WTC11 (cell line): Measurements from ENCODE around the gene MAGEB5. TPM values are rescaled to one million over a fixed set of nuclear protein-coding genes. Genes with fewer than 3 reads are reported as not detected.

Experiments used
- ATAC-seq: fragments of 200-7000 bp; cut with Tn5 transposase; 2 replicates; pipeline ENCODE4 v1.10.0; 2021; ENCODE audit warnings: mild to moderate bottlenecking, moderate library complexity
- Bru-seq: library from RNA; stranded (reverse); fragments of 400-500 nt; gene quantifications from one replicate; lab custom pipeline; 2021; lab: Mats Ljungman, UMichigan
- CTCF ChIA-PET: fragments of 300-600 bp; sonication (Branson Sonifier 250); formaldehyde crosslinking; loops from one replicate; lab custom pipeline; 2021; ENCODE audit warnings: antibody characterized with exemption; lab: Charles Lee
- POLR2A ChIA-PET: fragments of 350-600 bp; sonication (Branson Sonifier 250); formaldehyde crosslinking; loops from one replicate; lab custom pipeline; 2021; ENCODE audit warnings: antibody characterized with exemption; lab: Charles Lee
- DNase-seq: peaks from one replicate; pipeline ENCODE4 v3.0.0; 2021; ENCODE audit warnings: low spot score
- H3K27ac Mint-ChIP-seq: 2 replicates; pipeline ENCODE4 v1.8.0; 2021; ENCODE audit warnings: mixed read lengths
- H3K27me3 Mint-ChIP-seq: 2 replicates; pipeline ENCODE4 v1.8.0; 2021; ENCODE audit warnings: low read depth, mild to moderate bottlenecking, moderate library complexity, mixed read lengths
- H3K36me3 Mint-ChIP-seq: 2 replicates; pipeline ENCODE4 v1.8.0; 2021; ENCODE audit warnings: mixed read lengths
- H3K4me1 Mint-ChIP-seq: 2 replicates; pipeline ENCODE4 v1.8.0; 2022; ENCODE audit warnings: mixed read lengths
- H3K4me3 Mint-ChIP-seq: 2 replicates; pipeline ENCODE4 v1.8.0; 2021; ENCODE audit warnings: mild to moderate bottlenecking, moderate library complexity, mixed read lengths
- H3K9me3 Mint-ChIP-seq: 2 replicates; pipeline ENCODE4 v1.8.0; 2021; ENCODE audit warnings: mixed read lengths
- AR ChIP-seq: fragments of 250-450 bp; sonication (Bioruptor Pico); IDR thresholded peaks from 2 replicates; pipeline ENCODE4 v1.9.0; 2021; ENCODE audit warnings: mild to moderate bottlenecking
- ARID4B ChIP-seq: sonication (generic); formaldehyde crosslinking; IDR thresholded peaks from 2 replicates; pipeline ENCODE4 v1.8.0; 2023; ENCODE audit warnings: missing genetic modification reagents, mild to moderate bottlenecking, borderline replicate concordance
- ATF2 ChIP-seq: sonication (generic); formaldehyde crosslinking; IDR thresholded peaks from 2 replicates; pipeline ENCODE4 v1.8.1; 2022; ENCODE audit warnings: low read depth, missing genetic modification reagents, borderline replicate concordance
- ATF3 ChIP-seq: sonication (generic); formaldehyde crosslinking; conservative IDR thresholded peaks from 2 replicates; pipeline ENCODE4 v1.8.1; 2022; ENCODE audit warnings: mild to moderate bottlenecking, missing genetic modification reagents
- ATF6 ChIP-seq: sonication (generic); formaldehyde crosslinking; IDR thresholded peaks from 2 replicates; pipeline ENCODE4 v1.8.1; 2023; ENCODE audit warnings: mild to moderate bottlenecking, missing genetic modification reagents
- CREM ChIP-seq: sonication (generic); formaldehyde crosslinking; IDR thresholded peaks from 2 replicates; pipeline ENCODE4 v1.8.1; 2022; ENCODE audit warnings: mild to moderate bottlenecking, missing genetic modification reagents, moderate library complexity
- ERG ChIP-seq: fragments of 250-450 bp; sonication (Bioruptor Pico); IDR thresholded peaks from 2 replicates; pipeline ENCODE4 v1.8.0; 2021; ENCODE audit warnings: mild to moderate bottlenecking
- JUN ChIP-seq: sonication (generic); formaldehyde crosslinking; IDR thresholded peaks from 2 replicates; pipeline ENCODE4 v1.8.0; 2023; ENCODE audit warnings: mild to moderate bottlenecking, missing genetic modification reagents
- MAX ChIP-seq: sonication (generic); formaldehyde crosslinking; IDR thresholded peaks from 2 replicates; pipeline ENCODE4 v1.8.0; 2022; ENCODE audit warnings: mild to moderate bottlenecking, missing genetic modification reagents
- MXD4 ChIP-seq: fragments of 250-450 bp; sonication (Bioruptor Pico); IDR thresholded peaks from 2 replicates; pipeline ENCODE4 v1.8.0; 2021; ENCODE audit warnings: mild to moderate bottlenecking, moderate library complexity, borderline replicate concordance
- NFE2L1 ChIP-seq: sonication (generic); formaldehyde crosslinking; IDR thresholded peaks from 2 replicates; pipeline ENCODE4 v1.8.1; 2023; ENCODE audit warnings: missing genetic modification reagents
- SMAD3 ChIP-seq: sonication (generic); formaldehyde crosslinking; IDR thresholded peaks from 2 replicates; pipeline ENCODE4 v1.8.0; 2022; ENCODE audit warnings: missing genetic modification reagents, mild to moderate bottlenecking, borderline replicate concordance
- TEAD4 ChIP-seq: sonication (generic); formaldehyde crosslinking; IDR thresholded peaks from 2 replicates; pipeline ENCODE4 v1.8.0; 2022; ENCODE audit warnings: mild to moderate bottlenecking, missing genetic modification reagents
- ZNF263 ChIP-seq: sonication (generic); formaldehyde crosslinking; IDR thresholded peaks from 2 replicates; pipeline ENCODE4 v1.8.1; 2022; ENCODE audit warnings: low read depth, mild to moderate bottlenecking, moderate library complexity, missing genetic modification reagents
- ZNF317 ChIP-seq: sonication (generic); formaldehyde crosslinking; IDR thresholded peaks from 2 replicates; pipeline ENCODE4 v1.8.1; 2023; ENCODE audit warnings: low read depth, mild to moderate bottlenecking, moderate library complexity, missing genetic modification reagents, borderline replicate concordance
- ZNF416 ChIP-seq: fragments of 250-450 bp; sonication (Bioruptor Pico); IDR thresholded peaks from 2 replicates; pipeline ENCODE4 v1.9.0; 2021; ENCODE audit warnings: mild to moderate bottlenecking, inconsistent platforms
- ZNF423 ChIP-seq: fragments of 250-450 bp; sonication (Bioruptor Pico); IDR thresholded peaks from 2 replicates; pipeline ENCODE4 v2.1.2; 2022; ENCODE audit warnings: mild to moderate bottlenecking, moderate library complexity
- ZNF532 ChIP-seq: fragments of 250-450 bp; sonication (Bioruptor Pico); IDR thresholded peaks from 2 replicates; pipeline ENCODE4 v1.9.0; 2021; ENCODE audit warnings: mild to moderate bottlenecking, borderline replicate concordance
- ZSCAN18 ChIP-seq: fragments of 250-450 bp; sonication (Bioruptor Pico); IDR thresholded peaks from 2 replicates; pipeline ENCODE4 v2.1.2; 2022; ENCODE audit warnings: mild to moderate bottlenecking, moderate library complexity
- long read RNA-seq, 3 experiments: library from RNA in 1 of 3; library from capped mRNA in 1 of 3; library from polyadenylated mRNA in 1 of 3; unstranded in 2 of 3; stranded (forward) in 1 of 3; transcript quantifications; one replicate each; pipeline ENCODE4 v2.0.0, GENCODE V29; 2021
- total RNA-seq: library from RNA; stranded (reverse); gene quantifications from 3 replicates; pipeline ENCODE4 v1.2.3, GENCODE V29; 2021

The MAGEB5 gene
- not detected in 3 replicates for total RNA-seq
- Bru-seq, nascent RNA: not detected
- long read RNA-seq, experiment 1: 0 reads
- long read RNA-seq, experiment 2: 0 reads
- long read RNA-seq, experiment 3: 0 reads

GRCh38 chrX:26215869-26216268, at the start of gene MAGEB5:
Gene MAGEB5, plus strand, starts transcription at chrX:26216169. Its CDS starts 1,133 bp downstream, at chrX:26217302.
- TF ChIP-seq ATF6 (CRISPR knock-in tag) (no peak), TEAD4 (no peak), NFE2L1 (CRISPR knock-in tag) (no peak), SMAD3 (CRISPR knock-in tag) (no peak), MAX (CRISPR knock-in tag) (no peak), JUN (CRISPR knock-in tag) (no peak), ZNF263 (no peak), ATF3 (no peak), ZNF423 (CRISPR knock-in tag) (no peak), MXD4 (CRISPR knock-in tag) (no peak), ATF2 (CRISPR knock-in tag) (no peak), ARID4B (CRISPR knock-in tag) (no peak), ZSCAN18 (no peak), ZNF416 (CRISPR knock-in tag) (no peak), ZNF317 (CRISPR knock-in tag) (no peak), ZNF532 (CRISPR knock-in tag) (no peak), AR (no peak), ERG (CRISPR knock-in tag) (no peak), CREM (CRISPR knock-in tag) (no peak)
- ATAC-seq (no peak), DNase-seq (no peak)
- H3K4me1 Mint-ChIP-seq: no peaks in the 10 kb centered on the region
- H3K9me3 Mint-ChIP-seq: no peaks in the 10 kb centered on the region
- no peaks in the 10 kb centered on the region for H3K27me3 Mint-ChIP-seq
- ChIA-PET POLR2A (no interaction called here), CTCF (no interaction called here)
- H3K27ac Mint-ChIP-seq: no peak within 1 kb of the TSS
- H3K36me3 Mint-ChIP-seq: no peaks in the 10 kb centered on the region
- H3K4me3 Mint-ChIP-seq: no peak within 1 kb of the TSS
